Caco-2 (cell line): ENCODE measurements around the gene TXNDC16. TPM values are rescaled to one million over a fixed set of nuclear protein-coding genes. Genes with fewer than 3 reads are reported as not detected.
A peak's percentile ranks its signal among the peaks of the same experiment; 100 is the strongest.

ENCODE experiments used
- BruUV-seq: library from RNA; stranded (reverse); fragments of 400-500 nt; replicated peaks from 2 replicates; lab custom pipeline; 2021; lab: Mats Ljungman, UMichigan
- CTCF ChIA-PET: fragments of 300-600 bp; sonication (Branson Sonifier 250); formaldehyde crosslinking; loops from one replicate; lab custom pipeline; 2022; ENCODE audit warnings: antibody characterized with exemption; lab: Charles Lee
- POLR2A ChIA-PET: fragments of 300-600 bp; sonication (Branson Sonifier 250); formaldehyde crosslinking; loops from one replicate; lab custom pipeline; 2022; ENCODE audit warnings: antibody characterized with exemption; lab: Charles Lee
- DNase-seq, 2 experiments: peaks; one replicate each; pipeline versions ENCODE4 v3.0.0 to v3.0.0-alpha.2; 2020 to 2022
- H3K27me3 ChIP-seq: replicated peaks from 2 replicates; pipeline ENCODE4 v1.6.0; 2011; ENCODE audit warnings: low read length; ENCODE audit not compliant: control insufficient read depth, insufficient read depth
- H3K36me3 ChIP-seq: 2 replicates; pipeline ENCODE4 v1.5.1; 2011; ENCODE audit warnings: low read length; ENCODE audit not compliant: control insufficient read depth, insufficient read depth
- H3K4me1 ChIP-seq: fragments of 250-450 bp; sonication (Bioruptor Pico); 2 replicates; pipeline ENCODE4 v1.5.1; 2020; ENCODE audit warnings: mild to moderate bottlenecking
- H3K4me3 ChIP-seq: 2 replicates; pipeline ENCODE4 v1.5.1; 2011; ENCODE audit warnings: low read depth, mild to moderate bottlenecking, control low read depth, low read length
- H3K9me3 ChIP-seq: fragments of 250-450 bp; sonication (Bioruptor Pico); 2 replicates; pipeline ENCODE4 v1.5.1; 2020; ENCODE audit warnings: mild to moderate bottlenecking, moderate library complexity
- H3K27ac Mint-ChIP-seq: one replicate; pipeline ENCODE4 v1.8.0; 2022; ENCODE audit warnings: mixed read lengths; ENCODE audit not compliant: unreplicated experiment
- H3K27me3 Mint-ChIP-seq: one replicate; pipeline ENCODE4 v1.8.0; 2022; ENCODE audit warnings: mixed read lengths; ENCODE audit not compliant: insufficient read depth, unreplicated experiment
- H3K36me3 Mint-ChIP-seq: one replicate; pipeline ENCODE4 v1.8.0; 2022; ENCODE audit warnings: mild to moderate bottlenecking, mixed read lengths; ENCODE audit not compliant: insufficient read depth, unreplicated experiment
- H3K4me1 Mint-ChIP-seq: one replicate; pipeline ENCODE4 v1.8.0; 2022; ENCODE audit warnings: low read depth, mixed read lengths; ENCODE audit not compliant: unreplicated experiment
- H3K4me3 Mint-ChIP-seq: one replicate; pipeline ENCODE4 v1.8.0; 2022; ENCODE audit warnings: mild to moderate bottlenecking, moderate library complexity, mixed read lengths; ENCODE audit not compliant: unreplicated experiment
- H3K9me3 Mint-ChIP-seq: one replicate; pipeline ENCODE4 v1.8.0; 2022; ENCODE audit warnings: mixed read lengths; ENCODE audit not compliant: unreplicated experiment
- intact Hi-C: fragments of 100-400 bp; cut with micrococcal nuclease; formaldehyde crosslinking; loops from one replicate; pipeline ENCODE4 v1.10.0; 2022; ENCODE audit not compliant: unreplicated experiment
- total RNA-seq: library from RNA; stranded (reverse); gene quantifications from 2 replicates; pipeline ENCODE4 v1.2.3, GENCODE V29; 2022
- TF ChIP-seq, protein P1 (sequence below), 2 experiments: fragments of 200-600 bp in 1 of 2; IDR thresholded peaks; 1 replicate in 1 of 2; 2 replicates in 1 of 2; pipeline versions ENCODE4 v1.5.1 to v1.8.0; 2011 to 2022; ENCODE audit warnings: antibody characterized with exemption in 1 of 2, control low read depth in 1 of 2, inconsistent platforms in 1 of 2, low read depth in 1 of 2, low read length in 1 of 2, mild to moderate bottlenecking in 1 of 2, moderate library complexity in 1 of 2; ENCODE audit not compliant: insufficient read depth in 1 of 2, severe bottlenecking in 1 of 2, unreplicated experiment in 1 of 2

The TXNDC16 gene
- total RNA-seq, 1 experiment from 2014 or later, result 6.6 TPM

DNA sequence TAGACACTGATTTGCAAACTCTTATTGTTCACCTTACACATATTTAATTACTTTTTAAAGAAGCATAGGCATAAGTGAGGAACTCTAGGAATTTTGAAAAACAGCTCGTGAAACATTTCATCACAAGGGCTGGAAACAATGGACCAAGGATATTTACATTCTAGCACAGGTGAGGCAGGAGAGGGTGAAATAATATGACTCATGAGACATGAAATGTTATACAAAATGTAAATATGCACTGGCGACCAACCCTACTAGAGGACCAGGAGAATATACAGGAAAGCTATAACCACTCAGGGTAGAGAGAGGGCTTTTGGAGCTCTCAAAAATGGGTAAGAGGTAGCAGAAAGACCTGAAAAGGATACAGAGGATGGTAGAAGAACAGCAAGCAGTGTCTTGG is 122.9 kb downstream of the TXNDC16 start:
- DNase-seq, result no peak
- Histone ChIP-seq H3K36me3 (no peaks in the 10 kb centered on the region), H3K4me3 (no peak overlapping the region), H3K4me1 (no peaks in the 10 kb centered on the region), H3K27me3 (no peaks in the 10 kb centered on the region), H3K9me3 (no peaks in the 10 kb centered on the region)
- Mint-ChIP-seq H3K9me3 (no peaks in the 10 kb centered on the region), H3K4me1 (peaks cover 7% of the 10 kb centered on the region), H3K4me3 (no peak overlapping the region), H3K27ac (peak overlapping the region; percentile 19), H3K27me3 (no peaks in the 10 kb centered on the region), H3K36me3 (no peaks in the 10 kb centered on the region)
- TF ChIP-seq, protein P1, sequence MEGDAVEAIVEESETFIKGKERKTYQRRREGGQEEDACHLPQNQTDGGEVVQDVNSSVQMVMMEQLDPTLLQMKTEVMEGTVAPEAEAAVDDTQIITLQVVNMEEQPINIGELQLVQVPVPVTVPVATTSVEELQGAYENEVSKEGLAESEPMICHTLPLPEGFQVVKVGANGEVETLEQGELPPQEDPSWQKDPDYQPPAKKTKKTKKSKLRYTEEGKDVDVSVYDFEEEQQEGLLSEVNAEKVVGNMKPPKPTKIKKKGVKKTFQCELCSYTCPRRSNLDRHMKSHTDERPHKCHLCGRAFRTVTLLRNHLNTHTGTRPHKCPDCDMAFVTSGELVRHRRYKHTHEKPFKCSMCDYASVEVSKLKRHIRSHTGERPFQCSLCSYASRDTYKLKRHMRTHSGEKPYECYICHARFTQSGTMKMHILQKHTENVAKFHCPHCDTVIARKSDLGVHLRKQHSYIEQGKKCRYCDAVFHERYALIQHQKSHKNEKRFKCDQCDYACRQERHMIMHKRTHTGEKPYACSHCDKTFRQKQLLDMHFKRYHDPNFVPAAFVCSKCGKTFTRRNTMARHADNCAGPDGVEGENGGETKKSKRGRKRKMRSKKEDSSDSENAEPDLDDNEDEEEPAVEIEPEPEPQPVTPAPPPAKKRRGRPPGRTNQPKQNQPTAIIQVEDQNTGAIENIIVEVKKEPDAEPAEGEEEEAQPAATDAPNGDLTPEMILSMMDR (IDR thresholded peaks at IDR 0.05; ENCODE audit: insufficient read depth in 1 of 2, low read depth in 1 of 2, low read length in 1 of 2, severe bottlenecking in 1 of 2, unreplicated experiment in 1 of 2), result no peak
- BruUV-seq, result no TSS peak
- CTCF ChIA-PET, result no interaction called here
- POLR2A ChIA-PET, result no interaction called here
- intact Hi-C loops, result no loop called here

DNA sequence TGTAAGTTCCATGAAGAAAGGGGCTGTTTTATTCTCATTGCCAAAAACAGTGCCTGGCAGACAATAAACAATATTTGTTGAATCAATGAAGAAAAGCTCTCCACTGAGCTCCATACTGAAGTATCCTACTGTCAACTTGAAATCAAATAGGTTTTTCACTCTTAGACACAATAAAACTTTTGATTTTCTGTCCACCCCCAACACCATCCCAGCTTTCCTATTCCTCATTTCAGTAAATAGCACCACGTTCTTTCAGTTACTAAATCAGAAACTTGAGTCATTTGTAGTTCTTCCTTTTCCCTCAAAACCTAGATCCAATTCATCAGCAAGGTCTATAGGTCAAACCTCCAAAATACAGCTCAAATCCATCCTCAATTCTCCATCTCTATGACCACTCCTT is 124.8 kb downstream of the TXNDC16 start:
- ChIA-PET POLR2A (interaction anchor here (0.6 kb wide), 1 partner anchor 1759 kb away, joined by 3 read pairs; the partner anchor contains the start of gene SAV1), CTCF (no interaction called here)
- Histone ChIP-seq H3K9me3 (no peaks in the 10 kb centered on the region), H3K4me3 (no peak overlapping the region), H3K36me3 (no peaks in the 10 kb centered on the region), H3K4me1 (no peaks in the 10 kb centered on the region), H3K27me3 (no peaks in the 10 kb centered on the region)
- Mint-ChIP-seq H3K27ac (no peak overlapping the region), H3K27me3 (no peaks in the 10 kb centered on the region), H3K4me3 (no peak overlapping the region), H3K4me1 (peaks cover 7% of the 10 kb centered on the region), H3K36me3 (no peaks in the 10 kb centered on the region), H3K9me3 (no peaks in the 10 kb centered on the region)
- BruUV-seq, result no TSS peak
- TF ChIP-seq, protein P1 (IDR thresholded peaks at IDR 0.05; ENCODE audit: insufficient read depth in 1 of 2, low read depth in 1 of 2, low read length in 1 of 2, severe bottlenecking in 1 of 2, unreplicated experiment in 1 of 2), result no peak
- intact Hi-C loops, result no loop called here
- DNase-seq, result no peak

DNA sequence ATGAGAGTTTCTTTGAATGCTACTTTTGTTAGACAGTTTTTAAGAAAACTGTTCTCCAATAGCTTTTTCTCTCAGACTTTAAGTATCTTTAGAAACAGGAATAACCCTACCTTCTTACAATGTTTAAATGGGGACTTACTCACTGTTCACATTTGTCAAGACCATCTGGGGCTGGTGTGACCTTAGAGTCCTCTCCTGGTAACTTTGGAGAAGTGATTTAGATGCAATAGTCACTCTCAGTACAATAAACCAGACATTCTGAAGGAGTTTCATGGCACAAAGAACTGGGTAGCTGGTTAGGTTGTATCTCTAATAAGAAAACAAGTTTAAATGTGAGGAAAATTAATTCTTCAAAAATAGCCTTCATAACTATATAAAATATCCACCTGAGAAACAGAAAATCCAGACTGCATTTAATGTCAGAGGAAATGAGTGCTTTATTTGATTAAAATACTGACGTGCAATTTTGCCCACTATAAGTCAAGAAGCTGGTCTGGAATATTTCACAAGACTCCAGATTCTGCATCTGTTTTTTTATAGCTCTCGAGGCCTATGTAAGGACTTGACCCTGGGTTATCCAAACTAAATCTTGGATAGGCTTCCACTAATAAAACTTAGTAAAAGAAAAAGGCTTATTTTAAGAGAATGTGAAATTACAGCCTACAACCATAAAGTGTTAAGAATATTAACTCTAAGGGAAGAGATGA is 129.5 kb downstream of the TXNDC16 start:
- Mint-ChIP-seq H3K27ac (no peak overlapping the region), H3K4me3 (no peak overlapping the region), H3K4me1 (no peaks in the 10 kb centered on the region), H3K9me3 (no peaks in the 10 kb centered on the region), H3K27me3 (peaks cover 7% of the 10 kb centered on the region), H3K36me3 (no peaks in the 10 kb centered on the region)
- intact Hi-C loops, result no loop called here
- CTCF ChIA-PET, result no interaction called here
- no peak for DNase-seq
- TF ChIP-seq, protein P1 (IDR thresholded peaks at IDR 0.05; ENCODE audit: insufficient read depth in 1 of 2, low read depth in 1 of 2, low read length in 1 of 2, severe bottlenecking in 1 of 2, unreplicated experiment in 1 of 2), result no peak
- Histone ChIP-seq H3K27me3 (no peaks in the 10 kb centered on the region), H3K9me3 (no peaks in the 10 kb centered on the region), H3K4me1 (no peaks in the 10 kb centered on the region), H3K4me3 (no peak overlapping the region), H3K36me3 (no peaks in the 10 kb centered on the region)
- POLR2A ChIA-PET, result no interaction called here
- no TSS peak for BruUV-seq
